ENCODE data around the gene PPP1R18. TPM values are rescaled to one million over a fixed set of nuclear protein-coding genes. Genes with fewer than 3 reads are reported as not detected.
"Not testable (repeated sequence)": the region's sequence is repeated elsewhere in the genome, so short reads cannot be mapped to it uniquely, and the experiment has no call there.

The PPP1R18 gene
- total RNA-seq, 1 donor from 2014 or later, result 83.3 TPM

DNA sequence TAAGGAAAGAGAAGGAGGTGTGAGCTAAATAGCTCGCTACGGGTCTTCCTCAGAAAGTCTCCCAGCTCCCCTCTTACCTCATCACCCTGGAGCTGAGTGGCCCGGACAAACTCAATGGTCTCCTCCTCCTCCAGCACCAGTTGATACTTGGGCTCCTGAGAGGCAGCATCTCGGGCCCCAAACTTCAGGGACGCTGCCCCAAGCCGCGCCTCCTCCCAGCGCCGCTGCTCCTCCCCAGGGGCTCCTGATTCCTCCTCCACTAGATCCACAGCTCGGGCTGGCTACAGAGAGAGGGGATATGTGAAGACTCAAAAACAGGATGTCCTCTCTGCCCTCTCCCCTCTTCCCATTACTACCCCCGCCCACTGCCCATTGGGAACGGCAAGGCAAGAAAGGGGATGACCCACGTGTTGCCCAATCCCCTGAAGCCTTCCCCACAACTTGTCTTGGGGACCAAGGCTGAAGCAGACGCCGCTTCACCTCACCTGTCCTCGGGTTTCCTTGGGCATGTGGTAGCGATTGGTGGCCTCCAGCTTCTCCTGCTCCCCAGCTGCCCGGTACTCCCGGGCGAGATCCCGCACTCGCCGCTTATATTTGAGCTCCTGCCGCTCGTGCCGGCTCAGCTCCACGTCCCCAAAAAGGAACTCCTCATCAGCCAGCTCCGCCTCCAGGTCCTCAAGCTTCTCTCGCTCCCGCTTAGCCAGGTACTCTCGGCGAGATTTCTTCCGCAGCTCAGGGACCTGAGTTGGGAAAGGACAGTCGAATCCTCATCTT lies 21.3 kb downstream of the PPP1R18 start:
- intact Hi-C loops (cut with DNase I), result no loop called here
- H3K27me3 ChIP-seq, result no peaks in the 10 kb centered on the region
- TF ChIP-seq, protein P1, sequence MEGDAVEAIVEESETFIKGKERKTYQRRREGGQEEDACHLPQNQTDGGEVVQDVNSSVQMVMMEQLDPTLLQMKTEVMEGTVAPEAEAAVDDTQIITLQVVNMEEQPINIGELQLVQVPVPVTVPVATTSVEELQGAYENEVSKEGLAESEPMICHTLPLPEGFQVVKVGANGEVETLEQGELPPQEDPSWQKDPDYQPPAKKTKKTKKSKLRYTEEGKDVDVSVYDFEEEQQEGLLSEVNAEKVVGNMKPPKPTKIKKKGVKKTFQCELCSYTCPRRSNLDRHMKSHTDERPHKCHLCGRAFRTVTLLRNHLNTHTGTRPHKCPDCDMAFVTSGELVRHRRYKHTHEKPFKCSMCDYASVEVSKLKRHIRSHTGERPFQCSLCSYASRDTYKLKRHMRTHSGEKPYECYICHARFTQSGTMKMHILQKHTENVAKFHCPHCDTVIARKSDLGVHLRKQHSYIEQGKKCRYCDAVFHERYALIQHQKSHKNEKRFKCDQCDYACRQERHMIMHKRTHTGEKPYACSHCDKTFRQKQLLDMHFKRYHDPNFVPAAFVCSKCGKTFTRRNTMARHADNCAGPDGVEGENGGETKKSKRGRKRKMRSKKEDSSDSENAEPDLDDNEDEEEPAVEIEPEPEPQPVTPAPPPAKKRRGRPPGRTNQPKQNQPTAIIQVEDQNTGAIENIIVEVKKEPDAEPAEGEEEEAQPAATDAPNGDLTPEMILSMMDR (IDR thresholded peaks at IDR 0.05), result no peak
- peaks cover 78 to 97% of the 10 kb centered on the region in 2 donors for H3K36me3 ChIP-seq
- no peak for DNase-seq (ENCODE audit: low spot score in 2 of 2)
- no peak overlapping the region for H3K4me3 ChIP-seq
- no peak overlapping the region for H3K27ac ChIP-seq
- H3K4me1 ChIP-seq, result no peaks in the 10 kb centered on the region
- no peaks in the 10 kb centered on the region for H3K9me3 ChIP-seq

GRCh38 chr6:30657922-30658321 lies 28.5 kb downstream of the PPP1R18 start:
- peaks cover 89 to 99% of the 10 kb centered on the region in 2 donors for H3K36me3 ChIP-seq
- H3K27ac ChIP-seq; H3K4me3 ChIP-seq; intact Hi-C loops (cut with DNase I); H3K9me3 ChIP-seq; DNase-seq (ENCODE audit: low spot score in 2 of 2); H3K4me1 ChIP-seq; H3K27me3 ChIP-seq: not testable (repeated sequence)

DNA sequence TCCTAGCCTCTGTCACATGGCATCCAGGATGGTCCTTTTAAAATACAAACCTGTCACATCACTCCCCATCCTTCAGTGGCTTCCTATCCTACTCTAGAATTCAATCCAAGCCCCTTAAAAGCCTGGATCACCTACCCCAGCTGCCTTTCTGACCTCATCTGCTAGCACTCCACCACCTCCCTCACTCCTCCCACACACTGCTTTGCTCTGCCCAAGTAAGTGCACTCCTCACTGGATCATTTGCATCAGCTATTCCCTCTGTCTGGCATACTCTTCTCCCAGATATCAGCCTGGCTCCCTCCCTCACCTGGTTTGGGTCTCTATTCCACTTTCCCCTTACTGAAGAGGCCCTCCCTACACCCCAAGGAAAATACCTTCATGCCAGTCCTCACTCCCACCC lies 29.0 kb downstream of the PPP1R18 start:
- Histone ChIP-seq H3K27ac (no peak overlapping the region), H3K36me3 (peaks cover 85 to 99% of the 10 kb centered on the region in 2 donors), H3K4me1 (no peaks in the 10 kb centered on the region), H3K4me3 (no peak overlapping the region), H3K27me3 (no peaks in the 10 kb centered on the region), H3K9me3 (no peaks in the 10 kb centered on the region)
- DNase-seq (ENCODE audit: low spot score in 2 of 2), result no peak
- TF ChIP-seq, protein P1 (IDR thresholded peaks at IDR 0.05), result no peak
- intact Hi-C loops (cut with DNase I), result no loop called here

GRCh38 chr6:30656513-30656912 lies 29.9 kb downstream of the PPP1R18 start:
- no peaks in the 10 kb centered on the region for H3K4me1 ChIP-seq
- no peak overlapping the region for H3K4me3 ChIP-seq
- peaks cover 84 to 99% of the 10 kb centered on the region in 2 donors for H3K36me3 ChIP-seq
- H3K9me3 ChIP-seq, result no peaks in the 10 kb centered on the region
- TF ChIP-seq, protein P1 (IDR thresholded peaks at IDR 0.05), result no peak
- no peak overlapping the region for H3K27ac ChIP-seq
- intact Hi-C loops (cut with DNase I), result no loop called here
- DNase-seq (ENCODE audit: low spot score in 2 of 2), result no peak
- H3K27me3 ChIP-seq, result no peaks in the 10 kb centered on the region

- intact Hi-C loops (cut with DNase I), result no loop called here
- no peak for DNase-seq (ENCODE audit: low spot score in 2 of 2)
- H3K4me1 ChIP-seq, result no peaks in the 10 kb centered on the region
- no peak overlapping the region for H3K27ac ChIP-seq
- TF ChIP-seq, protein P1 (IDR thresholded peaks at IDR 0.05), result no peak
- H3K9me3 ChIP-seq, result no peaks in the 10 kb centered on the region
- H3K36me3 ChIP-seq, result peaks cover 84 to 97% of the 10 kb centered on the region in 2 donors
- H3K4me3 ChIP-seq, result no peak overlapping the region
- H3K27me3 ChIP-seq, result no peaks in the 10 kb centered on the region
These were observed 30.7 kb downstream of the PPP1R18 start for GRCh38 chr6:30655743-30656094.

DNA sequence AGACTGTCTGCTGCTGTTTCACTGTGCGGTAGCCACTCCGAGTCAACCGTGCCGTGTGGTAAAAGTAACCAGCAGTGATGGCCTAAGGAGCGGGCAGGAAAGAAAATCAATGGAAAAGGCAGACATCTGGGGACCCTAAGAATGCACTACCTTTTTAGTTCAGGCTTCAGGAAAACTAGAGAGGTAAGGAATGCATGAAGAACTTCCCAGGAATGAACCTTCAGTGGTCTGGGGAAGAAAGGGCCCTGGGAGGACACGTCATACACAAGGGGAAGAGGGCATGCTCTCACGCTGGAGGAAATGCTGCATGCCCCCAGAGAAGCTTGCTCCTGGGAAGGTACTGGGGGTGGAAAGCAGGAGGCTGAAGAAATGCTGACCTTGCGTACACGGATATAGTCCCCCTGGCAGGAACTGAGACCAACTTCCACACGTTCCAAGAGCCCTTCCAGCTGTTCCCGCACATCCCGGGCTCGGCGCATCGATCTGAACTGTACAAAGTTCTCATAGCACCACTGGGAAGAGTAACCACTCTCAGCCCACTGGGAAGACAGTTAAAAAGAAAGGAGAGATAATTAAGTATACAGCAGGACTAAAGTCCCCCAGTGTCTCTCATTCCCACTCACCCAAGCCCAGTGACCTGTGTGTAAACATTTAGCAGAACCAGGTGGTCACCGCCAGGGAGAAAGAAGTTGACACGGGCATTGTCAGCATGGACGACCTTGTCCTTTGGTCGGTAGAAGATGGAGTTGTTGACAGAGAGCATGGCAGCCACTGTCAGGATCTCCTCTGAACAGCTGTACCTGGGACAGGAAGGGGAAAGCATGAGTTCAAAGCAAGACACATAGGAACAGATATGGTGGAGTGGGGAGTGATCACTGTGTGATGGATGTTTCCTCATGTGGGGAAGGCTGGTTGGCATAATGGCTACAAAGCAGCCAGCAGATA lies 31.4 kb downstream of the PPP1R18 start:
- intact Hi-C loops (cut with DNase I), result no loop called here
- Histone ChIP-seq H3K36me3 (peaks cover 82 to 92% of the 10 kb centered on the region in 2 donors), H3K27me3 (no peaks in the 10 kb centered on the region), H3K4me1 (no peaks in the 10 kb centered on the region), H3K4me3 (no peak overlapping the region), H3K9me3 (no peaks in the 10 kb centered on the region), H3K27ac (no peak overlapping the region)
- TF ChIP-seq, protein P1 (IDR thresholded peaks at IDR 0.05), result no peak
- no peak for DNase-seq (ENCODE audit: low spot score in 2 of 2)

Data from ascending aorta (tissue), 2 donors.